T-cell (primary cell): Measurements from ENCODE around the gene HAS3. TPM values are rescaled to one million over a fixed set of nuclear protein-coding genes. Genes with fewer than 3 reads are reported as not detected.

Source experiments
- ATAC-seq, 4 experiments: fragments of 200-7000 bp in 3 of 4; fragments of 150-1000 bp in 1 of 4; cut with Tn5 transposase; replicated peaks in 1 of 4; 1 replicate in 3 of 4; 2 replicates in 1 of 4; pipeline ENCODE4 v1.10.0; 2021; ENCODE audit warnings: moderate library complexity in 3 of 4, mild to moderate bottlenecking in 2 of 4, moderate number of reproducible peaks in 1 of 4
- CTCF ChIA-PET, 2 donors: fragments of 300-600 bp; sonication (Branson Sonifier 250); formaldehyde crosslinking; loops; one replicate each; lab custom pipeline; 2022; ENCODE audit warnings: antibody characterized with exemption in 2 of 2; lab: Charles Lee
- POLR2A ChIA-PET, 2 donors: fragments of 300-600 bp; sonication (Branson Sonifier 250); formaldehyde crosslinking; loops; one replicate each; lab custom pipeline; 2022; ENCODE audit warnings: antibody characterized with exemption in 2 of 2; lab: Charles Lee
- DNase-seq, 35 experiments: peaks; one replicate each; pipeline versions ENCODE4 v3.0.0 to v3.0.0-alpha.2; 2013 to 2023
- H3K27ac ChIP-seq: one replicate; pipeline ENCODE4 v1.5.1; 2013; ENCODE audit warnings: low read length
- H3K27me3 ChIP-seq, 2 experiments: replicated peaks in 1 of 2; 1 replicate in 1 of 2; 2 replicates in 1 of 2; pipeline versions ENCODE4 v1.6.1 to v1.7.0; 2013; ENCODE audit warnings: low read length in 1 of 2, mixed read lengths in 1 of 2; ENCODE audit not compliant: control insufficient read depth in 2 of 2, insufficient read depth in 2 of 2; ENCODE audit errors: extremely low read depth in 1 of 2
- H3K36me3 ChIP-seq, 2 donors: 1 replicate in 1 of 2; 2 replicates in 1 of 2; pipeline versions ENCODE4 v1.6.1 to v1.7.0; 2013; ENCODE audit warnings: low read length in 1 of 2; ENCODE audit not compliant: control insufficient read depth in 2 of 2, insufficient read depth in 1 of 2; ENCODE audit errors: extremely low read depth in 1 of 2
- H3K4me1 ChIP-seq, 2 experiments: 1 replicate in 1 of 2; 2 replicates in 1 of 2; pipeline versions ENCODE4 v1.6.1 to v1.7.0; 2013; ENCODE audit warnings: low read length in 2 of 2, mixed read lengths in 1 of 2; ENCODE audit not compliant: insufficient read depth in 2 of 2, control insufficient read depth in 1 of 2; ENCODE audit errors: extremely low read depth in 1 of 2
- H3K4me3 ChIP-seq, 2 donors: 1 replicate in 1 of 2; 2 replicates in 1 of 2; pipeline versions ENCODE4 v1.5.1 to v1.7.0; 2013; ENCODE audit warnings: mild to moderate bottlenecking in 2 of 2, low read length in 1 of 2, moderate library complexity in 1 of 2; ENCODE audit not compliant: control insufficient read depth in 1 of 2; ENCODE audit errors: extremely low read depth in 1 of 2
- H3K9me3 ChIP-seq: 2 replicates; pipeline ENCODE4 v1.7.0; 2013
- H3K27ac Mint-ChIP-seq, 2 donors: one replicate each; pipeline ENCODE4 v1.8.0; 2020 to 2021; ENCODE audit warnings: mild to moderate bottlenecking in 2 of 2, mixed read lengths in 2 of 2
- H3K27me3 Mint-ChIP-seq, 2 donors: one replicate each; pipeline ENCODE4 v1.8.0; 2021 to 2022; ENCODE audit warnings: mixed read lengths in 2 of 2
- H3K36me3 Mint-ChIP-seq: one replicate; pipeline ENCODE4 v1.8.0; 2021; ENCODE audit warnings: mixed read lengths
- H3K4me1 Mint-ChIP-seq, 3 donors: one replicate each; pipeline ENCODE4 v1.8.0; 2020 to 2022; ENCODE audit warnings: mixed read lengths in 3 of 3, mild to moderate bottlenecking in 1 of 3
- H3K4me3 Mint-ChIP-seq, 3 donors: one replicate each; pipeline ENCODE4 v1.8.0; 2020 to 2022; ENCODE audit warnings: mild to moderate bottlenecking in 3 of 3, mixed read lengths in 3 of 3, moderate library complexity in 3 of 3
- H3K9me3 Mint-ChIP-seq, 3 donors: one replicate each; pipeline ENCODE4 v1.8.0; 2020 to 2022; ENCODE audit warnings: mixed read lengths in 3 of 3
- WGBS: methylation state at CpG from one replicate; pipeline ENCODE4 v1.1.5; 2013; ENCODE audit warnings: missing lambda C conversion rate; ENCODE audit not compliant: insufficient coverage; 5-methylcytosine and 5-hydroxymethylcytosine counted together
- total RNA-seq, 35 experiments: library from RNA in 6 of 35; stranded (reverse) in 6 of 35; fragments of 120-200 nt in 1 of 35; gene quantifications; one replicate each; pipeline versions ENCODE4 v1.2.1 to v1.2.4 and lab custom pipeline; 2013 to 2026

Gene HAS3
- total RNA-seq, 5 donors from 2014 or later (not counting 1 experiment from before 2014, with no cell fraction given) = 2.0 to 4.7 (median 3.4) TPM

- no peak overlapping the region for H3K4me3 ChIP-seq
- no peaks in the 10 kb centered on the region for H3K27me3 ChIP-seq
- POLR2A ChIA-PET = interaction anchor here in 1 of 2 donors (0.6 kb wide), 1 partner anchor 135 kb away, joined by 5 read pairs; no protein-coding TSS in a partner anchor
- peaks cover 0 to 2% (median 0%) of the 10 kb centered on the region in 3 donors for H3K4me1 Mint-ChIP-seq
- no peaks in the 10 kb centered on the region for H3K27me3 Mint-ChIP-seq
- whole genome bisulfite sequencing = 91% methylated on average over 7 of the region's 16 CpGs
- no peaks in the 10 kb centered on the region for H3K9me3 Mint-ChIP-seq
- no peak overlapping the region for H3K4me3 Mint-ChIP-seq
- DNase-seq (peak in 26 of 35 experiments; percentile 11 to 83 (median 37)), ATAC-seq (peak; percentile 65 to 81 (median 72))
- no peak overlapping the region for H3K27ac Mint-ChIP-seq
- H3K4me1 ChIP-seq = no peaks in the 10 kb centered on the region
- peaks cover 49% of the 10 kb centered on the region for H3K36me3 Mint-ChIP-seq
- no peak overlapping the region for H3K27ac ChIP-seq
- H3K9me3 ChIP-seq = no peaks in the 10 kb centered on the region
- peaks cover 14 to 57% of the 10 kb centered on the region in 2 donors for H3K36me3 ChIP-seq
- CTCF ChIA-PET = interaction anchor here (0.6 to 3.8 kb wide), 18 partner anchors 11 to 460 kb away, joined by 3 to 42 read pairs (median 5); no protein-coding TSS in a partner anchor
These were observed 44.9 kb downstream of the HAS3 start for GRCh38 chr16:69150146-69150865.

DNA sequence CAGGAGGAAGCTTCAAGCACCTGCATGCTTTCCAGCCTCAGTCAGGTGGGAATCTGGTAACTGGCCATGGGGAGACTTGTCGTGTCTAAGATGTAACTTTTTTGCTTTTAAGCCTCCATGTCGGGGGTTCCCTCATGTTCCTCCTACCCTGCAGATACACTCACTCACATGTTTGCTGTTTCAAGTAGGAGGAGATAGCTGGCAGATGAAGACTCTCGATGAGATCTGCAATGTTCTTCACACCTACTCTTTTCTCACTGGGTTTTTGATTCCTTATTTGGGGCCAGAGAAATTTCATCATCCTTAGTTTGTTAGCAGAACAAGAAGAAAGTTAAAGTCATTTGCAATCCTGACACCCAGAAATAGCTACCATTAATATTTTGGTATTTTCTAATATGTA is 51.7 kb downstream of the HAS3 start:
- WGBS = no CpG with 5 or more reads among the region's 3 CpGs
- POLR2A ChIA-PET = interaction anchor here in 1 of 2 donors (0.5 to 0.7 kb wide), 2 partner anchors 24 to 732 kb away, joined by 4 to 13 read pairs; no protein-coding TSS in a partner anchor
- H3K9me3 Mint-ChIP-seq = no peaks in the 10 kb centered on the region

GRCh38 chr16:69160192-69160591 is 54.7 kb downstream of the HAS3 start:
- no peak overlapping the region for H3K27ac Mint-ChIP-seq
- peaks cover 54% of the 10 kb centered on the region for H3K36me3 Mint-ChIP-seq
- H3K9me3 Mint-ChIP-seq = no peaks in the 10 kb centered on the region
- ChIA-PET POLR2A (no interaction called here), CTCF (interaction anchor here in 1 of 2 donors (0.7 kb wide), 1 partner anchor 39 kb away, joined by 3 read pairs; no protein-coding TSS in a partner anchor)
- H3K27me3 Mint-ChIP-seq = no peaks in the 10 kb centered on the region
- H3K4me3 Mint-ChIP-seq = no peak overlapping the region
- Histone ChIP-seq H3K4me1 (no peaks in the 10 kb centered on the region), H3K27me3 (no peaks in the 10 kb centered on the region), H3K36me3 (peaks cover 5 to 68% of the 10 kb centered on the region in 2 donors), H3K27ac (no peak overlapping the region), H3K4me3 (no peak overlapping the region), H3K9me3 (no peaks in the 10 kb centered on the region)
- ATAC-seq = no peak
- 100% methylated on average over 1 of the region's 1 CpG for WGBS
- no peak for DNase-seq
- H3K4me1 Mint-ChIP-seq = peaks cover 0 to under 1% (median 0%) of the 10 kb centered on the region in 3 donors

More for the DNA sequence above, 51.7 kb downstream of the HAS3 start:
- no peaks in the 10 kb centered on the region for H3K4me1 ChIP-seq
- H3K27me3 ChIP-seq = no peaks in the 10 kb centered on the region
- Mint-ChIP-seq H3K27ac (no peak overlapping the region), H3K36me3 (peaks cover 60% of the 10 kb centered on the region), H3K27me3 (no peaks in the 10 kb centered on the region), H3K4me1 (no peaks in the 10 kb centered on the region), H3K4me3 (no peak overlapping the region)
- DNase-seq = no peak
- no peak overlapping the region for H3K27ac ChIP-seq
- no peak for ATAC-seq
- no peak overlapping the region for H3K4me3 ChIP-seq
- CTCF ChIA-PET = interaction anchor here in 1 of 2 donors (0.7 to 1.2 kb wide), 3 partner anchors 10 to 128 kb away, joined by 3 to 4 read pairs (median 3); no protein-coding TSS in a partner anchor
- H3K36me3 ChIP-seq = peaks cover 10 to 77% of the 10 kb centered on the region in 2 donors
- H3K9me3 ChIP-seq = no peaks in the 10 kb centered on the region

DNA sequence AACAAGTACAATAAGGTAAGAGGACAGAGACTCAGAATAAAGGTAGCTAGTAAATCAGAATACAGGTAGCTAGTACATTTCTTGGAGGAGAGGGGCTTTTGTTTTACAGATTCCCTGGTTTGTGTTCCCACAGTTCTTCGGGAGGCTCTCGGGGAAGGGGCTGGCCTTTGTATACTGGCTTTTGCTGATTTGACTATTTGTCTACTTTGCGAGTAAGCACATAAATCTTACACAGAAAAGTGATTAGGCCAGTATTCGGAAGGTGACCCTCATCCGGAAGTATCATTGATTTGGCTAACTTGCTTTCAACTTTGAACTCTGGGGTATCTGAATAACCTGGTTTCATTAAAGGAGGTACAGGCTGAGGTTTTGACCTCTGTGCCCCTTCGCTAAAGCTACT is 60.1 kb downstream of the HAS3 start:
- peak overlapping the region; percentile 4 for H3K27ac ChIP-seq
- H3K36me3 ChIP-seq = peaks cover 7 to 63% of the 10 kb centered on the region in 2 donors
- no peaks in the 10 kb centered on the region for H3K9me3 Mint-ChIP-seq
- no peak overlapping the region for H3K4me3 ChIP-seq
- H3K9me3 ChIP-seq = no peaks in the 10 kb centered on the region
- DNase-seq (no peak), ATAC-seq (no peak)
- H3K4me1 Mint-ChIP-seq = peaks cover 17 to 33% (median 24%) of the 10 kb centered on the region in 3 donors
- H3K4me3 Mint-ChIP-seq = peak overlapping the region in 1 of 3 donors; percentile 33
- no peaks in the 10 kb centered on the region for H3K27me3 Mint-ChIP-seq
- H3K27ac Mint-ChIP-seq = peak overlapping the region in 1 of 2 donors; percentile 78
- H3K4me1 ChIP-seq = peaks cover 0 to 15% of the 10 kb centered on the region in 2 experiments
- ChIA-PET CTCF (interaction anchor here (0.6 to 1.8 kb wide), 2 partner anchors 22 to 23 kb away, joined by 3 to 8 read pairs; partner anchors contain the start of gene SNTB2 (in 1 of the 2)), POLR2A (interaction anchor here (0.6 to 1.3 kb wide), 2 partner anchors 21 to 1635 kb away, joined by 4 to 7 read pairs; partner anchors contain the start of gene SNTB2 (in 1 of the 2))
- 86% methylated on average over 6 of the region's 6 CpGs for WGBS
- H3K36me3 Mint-ChIP-seq = peaks cover 44% of the 10 kb centered on the region
- no peaks in the 10 kb centered on the region for H3K27me3 ChIP-seq

DNA sequence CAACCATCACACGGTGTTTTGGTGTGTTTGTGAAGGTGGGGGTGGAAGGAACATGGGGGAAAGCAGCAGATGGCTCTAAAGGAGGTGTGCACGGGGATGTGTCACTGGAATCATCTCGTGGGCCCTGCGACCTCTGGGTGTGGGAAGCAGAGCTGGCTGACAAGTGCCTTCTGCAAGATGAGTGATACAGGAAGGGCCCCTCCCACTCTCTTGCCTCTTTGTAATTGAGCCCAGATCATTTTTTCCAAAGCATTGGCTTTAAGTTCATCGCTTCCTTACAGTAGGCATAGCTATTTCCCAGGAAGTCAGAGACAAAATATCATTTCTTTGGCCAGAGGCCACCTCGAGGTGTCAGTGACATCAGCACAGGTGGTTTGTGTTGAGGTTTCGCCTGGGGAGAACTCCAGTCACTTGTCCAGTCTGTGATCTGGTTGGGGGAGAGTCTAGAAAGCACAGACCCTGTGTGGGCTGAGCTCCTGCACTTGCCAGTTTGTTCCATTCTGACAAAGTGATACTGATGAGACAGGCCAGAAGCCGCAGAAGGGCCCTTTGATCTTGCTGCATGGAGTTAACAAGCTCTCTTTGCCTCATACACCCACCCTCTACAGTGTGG is 60.9 kb downstream of the HAS3 start:
- H3K36me3 Mint-ChIP-seq = peaks cover 41% of the 10 kb centered on the region
- peaks cover 7 to 57% of the 10 kb centered on the region in 2 donors for H3K36me3 ChIP-seq
- peak overlapping the region; percentile 78 to 84 for H3K27ac Mint-ChIP-seq
- H3K4me3 ChIP-seq = no peak overlapping the region
- peaks cover 17 to 36% (median 26%) of the 10 kb centered on the region in 3 donors for H3K4me1 Mint-ChIP-seq
- ChIA-PET POLR2A (interaction anchor here in 1 of 2 donors (1.3 kb wide), 1 partner anchor 20 kb away, joined by 4 read pairs; the partner anchor contains the start of gene SNTB2), CTCF (interaction anchor here in 1 of 2 donors (1.8 kb wide), 1 partner anchor 21 kb away, joined by 8 read pairs; the partner anchor contains the start of gene SNTB2)
- H3K4me3 Mint-ChIP-seq = peak overlapping the region; percentile 6 to 33 (median 8)
- ATAC-seq (peak; percentile 40 to 84 (median 78)), DNase-seq (peak in 20 of 35 experiments; percentile 3 to 39 (median 14))
- WGBS = 16% methylated on average over 7 of the region's 8 CpGs
- H3K4me1 ChIP-seq = peaks cover 0 to 15% of the 10 kb centered on the region in 2 experiments
- H3K27me3 Mint-ChIP-seq = no peaks in the 10 kb centered on the region
- H3K9me3 Mint-ChIP-seq = no peaks in the 10 kb centered on the region
- no peaks in the 10 kb centered on the region for H3K27me3 ChIP-seq
- H3K27ac ChIP-seq = peak overlapping the region; percentile 8
- H3K9me3 ChIP-seq = no peaks in the 10 kb centered on the region
